Liver (tissue), 9 donors: ENCODE data around the gene TXNDC11. TPM values are rescaled to one million over a fixed set of nuclear protein-coding genes. Genes with fewer than 3 reads are reported as not detected.

Experiments used
- DNase-seq: peaks from one replicate; pipeline ENCODE4 v3.0.0-alpha.2; 2017; ENCODE audit warnings: low spot score
- H3K27ac ChIP-seq, 2 donors: one replicate each; pipeline ENCODE4 v1.7.0; 2013; ENCODE audit warnings: inconsistent platforms in 2 of 2, low read length in 2 of 2, control low read depth in 1 of 2, low read depth in 1 of 2, mild to moderate bottlenecking in 1 of 2
- H3K27me3 ChIP-seq, 4 donors: one replicate each; pipeline versions ENCODE4 v1.6.1 to v1.7.0; 2013; ENCODE audit warnings: low read length in 3 of 4, inconsistent platforms in 1 of 4, mild to moderate bottlenecking in 1 of 4, moderate library complexity in 1 of 4; ENCODE audit not compliant: control insufficient read depth in 4 of 4, insufficient read depth in 4 of 4
- H3K36me3 ChIP-seq, 4 donors: one replicate each; pipeline versions ENCODE4 v1.6.1 to v1.7.0; 2013; ENCODE audit warnings: low read length in 3 of 4, mild to moderate bottlenecking in 3 of 4, low read depth in 1 of 4, moderate library complexity in 1 of 4; ENCODE audit not compliant: control insufficient read depth in 4 of 4, insufficient read depth in 3 of 4
- H3K4me1 ChIP-seq, 4 donors: one replicate each; pipeline versions ENCODE4 v1.6.1 to v1.7.0; 2013; ENCODE audit warnings: low read length in 3 of 4, mild to moderate bottlenecking in 3 of 4, moderate library complexity in 1 of 4; ENCODE audit not compliant: control insufficient read depth in 4 of 4, insufficient read depth in 4 of 4
- H3K4me3 ChIP-seq, 3 donors: one replicate each; pipeline versions ENCODE4 v1.6.1 to v1.7.0; 2013; ENCODE audit warnings: low read length in 3 of 3, control low read depth in 1 of 3, low read depth in 1 of 3, mild to moderate bottlenecking in 1 of 3
- H3K9ac ChIP-seq, 2 donors: one replicate each; pipeline ENCODE4 v1.7.0; 2013; ENCODE audit warnings: low read length in 2 of 2, mild to moderate bottlenecking in 2 of 2, moderate library complexity in 2 of 2, control low read depth in 1 of 2, low read depth in 1 of 2
- H3K9me3 ChIP-seq, 4 donors: one replicate each; pipeline versions ENCODE4 v1.6.1 to v1.7.0; 2013; ENCODE audit warnings: low read length in 3 of 4; ENCODE audit not compliant: control insufficient read depth in 4 of 4
- ATF3 ChIP-seq: IDR thresholded peaks from 2 replicates; pipeline ENCODE4 v1.6.1; 2016; ENCODE audit warnings: antibody characterized with exemption
- CTCF ChIP-seq: fragments of 150-350 bp; IDR thresholded peaks from 2 replicates; pipeline ENCODE4 v1.5.1; 2017; ENCODE audit warnings: improper control_type of control experiment, low read depth, low read length; ENCODE audit not compliant: missing input control
- EGR1 ChIP-seq, 2 donors: IDR thresholded peaks; 2 replicates each; pipeline ENCODE4 v1.6.1; 2016 to 2018; ENCODE audit warnings: antibody characterized with exemption in 2 of 2, low read depth in 2 of 2
- FOXA1 ChIP-seq: IDR thresholded peaks from 2 replicates; pipeline ENCODE4 v1.6.1; 2016; ENCODE audit warnings: antibody characterized with exemption
- FOXA2 ChIP-seq: IDR thresholded peaks from 2 replicates; pipeline ENCODE4 v1.6.1; 2016; ENCODE audit warnings: antibody characterized with exemption
- GABPA ChIP-seq, 2 donors: IDR thresholded peaks in 1 of 2; conservative IDR thresholded peaks in 1 of 2; 2 replicates each; pipeline ENCODE4 v1.6.1; 2016; ENCODE audit warnings: antibody characterized with exemption in 2 of 2, mild to moderate bottlenecking in 1 of 2, moderate library complexity in 1 of 2
- HNF4A ChIP-seq, 2 donors: conservative IDR thresholded peaks; 2 replicates each; pipeline ENCODE4 v1.6.1; 2016; ENCODE audit warnings: antibody characterized with exemption in 2 of 2, mild to moderate bottlenecking in 2 of 2
- HNF4G ChIP-seq: IDR thresholded peaks from 2 replicates; pipeline ENCODE4 v1.6.1; 2016; ENCODE audit warnings: antibody characterized with exemption
- JUND ChIP-seq, 2 donors: IDR thresholded peaks; 2 replicates each; pipeline ENCODE4 v1.6.1; 2016; ENCODE audit warnings: antibody characterized with exemption in 2 of 2
- NR2F2 ChIP-seq: IDR thresholded peaks from 2 replicates; pipeline ENCODE4 v1.6.1; 2016; ENCODE audit warnings: antibody characterized with exemption
- RAD21 ChIP-seq, 2 donors: IDR thresholded peaks; 2 replicates each; pipeline ENCODE4 v1.6.1; 2016; ENCODE audit warnings: antibody characterized with exemption in 2 of 2, mild to moderate bottlenecking in 2 of 2
- RXRA ChIP-seq, 2 donors: IDR thresholded peaks; 2 replicates each; pipeline ENCODE4 v1.6.1; 2017 to 2018; ENCODE audit warnings: antibody characterized with exemption in 2 of 2, mild to moderate bottlenecking in 1 of 2
- YY1 ChIP-seq: IDR thresholded peaks from 2 replicates; pipeline ENCODE4 v1.6.1; 2016; ENCODE audit warnings: antibody characterized with exemption, mild to moderate bottlenecking
- ZBTB33 ChIP-seq: IDR thresholded peaks from 2 replicates; pipeline ENCODE4 v1.6.1; 2016; ENCODE audit warnings: antibody characterized with exemption
- WGBS: extraction: QIAGEN DNeasy Blood & Tissue Kit; methylation state at CpG from one replicate; pipeline ENCODE4 v1.1.7; 2013; 5-methylcytosine and 5-hydroxymethylcytosine counted together
- polyA plus RNA-seq, 2 donors: library from polyadenylated mRNA; stranded (reverse) in 1 of 2; unstranded in 1 of 2; fragments of 200-250 nt in 1 of 2; fragments of >200 nt in 1 of 2; fragmentation: Nextera tagmentation in 1 of 2; extraction: Ambion mirVana in 1 of 2; gene quantifications; one replicate each; pipeline versions ENCODE4 v1.2.1 to v1.2.3, GENCODE V29; 2013 to 2015
- total RNA-seq, 2 donors: library from RNA; depleted of rRNA; stranded (reverse); fragments of >200 nt; gene quantifications; one replicate each; pipeline ENCODE4 v1.2.3, GENCODE V29; 2014
- TF ChIP-seq, protein P1 (sequence below): IDR thresholded peaks from 2 replicates; pipeline ENCODE4 v1.6.1; 2016; ENCODE audit warnings: antibody characterized with exemption, mild to moderate bottlenecking
- donor health status: healthy.
- donor health status: healthy.
- donor health status: healthy.
- donor health status: healthy.
- donor health status: healthy.

Gene TXNDC11
- total and polyA plus RNA-seq, 4 donors = 26.4 to 63.5 (median 48.5) TPM

- Histone ChIP-seq H3K9me3 (no peaks in the 10 kb centered on the region), H3K4me1 (peaks cover 3 to 17% (median 10%) of the 10 kb centered on the region in 4 donors), H3K36me3 (no peaks in the 10 kb centered on the region), H3K27me3 (no peaks in the 10 kb centered on the region), H3K4me3 (no peak overlapping the region), H3K27ac (no peak overlapping the region), H3K9ac (no peak overlapping the region)
- 56% methylated on average over 14 of the region's 14 CpGs for WGBS
- no peak for DNase-seq
- no peak for TF ChIP-seq JUND (IDR thresholded peaks at IDR 0.05)
These were observed 106.4 kb downstream of the TXNDC11 start for GRCh38 chr16:11636172-11636721.

DNA sequence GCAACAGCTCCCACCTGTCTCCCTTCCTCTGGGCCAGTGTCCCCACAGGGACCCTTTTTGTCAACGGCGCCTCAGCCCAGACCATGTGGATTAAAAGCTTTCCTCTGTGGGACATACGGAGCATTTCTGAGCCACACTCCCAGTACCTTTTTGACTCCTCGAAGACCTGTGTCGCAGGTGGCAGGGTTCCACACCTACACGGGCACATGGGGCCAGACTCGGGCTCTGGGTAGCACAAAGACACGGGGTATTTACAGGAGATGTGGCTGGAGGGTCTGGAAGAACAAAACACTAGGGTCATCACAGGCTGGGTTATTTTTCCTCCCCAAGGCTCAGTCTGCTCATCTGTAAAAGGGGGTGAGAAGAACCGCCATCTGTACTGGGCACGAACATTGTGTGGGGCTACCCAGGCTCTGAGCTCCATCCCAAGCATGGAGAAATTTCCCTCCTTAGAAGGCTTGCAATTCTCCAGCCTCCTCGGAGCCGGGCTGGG lies 106.9 kb downstream of the TXNDC11 start:
- no peak overlapping the region for H3K4me3 ChIP-seq
- no peak for TF ChIP-seq JUND (IDR thresholded peaks at IDR 0.05)
- TF ChIP-seq YY1 = no peak
- TF ChIP-seq ATF3 = no peak
- TF ChIP-seq RXRA (IDR thresholded peaks at IDR 0.05) = no peak
- no peak for TF ChIP-seq GABPA (IDR thresholded peaks at IDR 0.05 in 1 of 2, conservative IDR thresholded peaks at IDR 0.05 in 1 of 2)
- no peak for TF ChIP-seq ZBTB33
- H3K4me1 ChIP-seq = peaks cover 0 to 12% (median 7%) of the 10 kb centered on the region in 4 donors
- WGBS = 80% methylated on average over 12 of the region's 12 CpGs
- DNase-seq = no peak
- H3K36me3 ChIP-seq = no peaks in the 10 kb centered on the region
- H3K9me3 ChIP-seq = no peaks in the 10 kb centered on the region
- no peaks in the 10 kb centered on the region for H3K27me3 ChIP-seq
- H3K9ac ChIP-seq = no peak overlapping the region
- no peak overlapping the region for H3K27ac ChIP-seq

DNA sequence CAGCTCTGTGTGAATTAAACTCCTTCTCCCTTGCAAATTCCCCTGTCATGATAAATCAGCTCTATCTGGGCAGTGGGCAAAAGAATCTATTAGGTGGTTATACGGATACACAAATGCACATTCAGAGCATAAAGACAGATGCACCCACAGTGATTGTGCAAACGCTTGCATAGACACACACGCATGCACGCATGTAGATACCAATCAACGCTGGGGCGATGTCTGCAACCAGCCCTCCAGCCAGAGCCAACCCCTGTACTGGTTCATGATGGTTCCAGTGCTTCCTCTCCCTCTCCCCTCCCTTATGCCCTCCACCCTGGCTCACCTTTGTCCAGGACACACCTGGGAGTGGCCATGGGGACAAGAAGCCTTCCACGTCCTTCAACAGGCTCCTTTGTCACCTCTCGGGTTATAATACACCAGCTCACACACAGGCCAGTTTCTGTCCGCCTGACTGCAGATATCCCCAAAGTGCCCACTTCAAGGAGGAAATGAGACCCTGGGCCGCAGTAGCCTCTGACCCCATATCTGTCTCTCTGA lies 107.5 kb downstream of the TXNDC11 start:
- WGBS = 88% methylated on average over 10 of the region's 10 CpGs
- no peaks in the 10 kb centered on the region for H3K36me3 ChIP-seq
- no peak overlapping the region for H3K27ac ChIP-seq
- peaks cover 0 to 7% (median 4%) of the 10 kb centered on the region in 4 donors for H3K4me1 ChIP-seq
- DNase-seq = no peak
- H3K4me3 ChIP-seq = no peak overlapping the region
- no peaks in the 10 kb centered on the region for H3K9me3 ChIP-seq
- TF ChIP-seq FOXA1 (no peak), ZBTB33 (no peak), EGR1 (IDR thresholded peaks at IDR 0.05; ENCODE audit: low read depth in 2 of 2) (no peak), HNF4A (conservative IDR thresholded peaks at IDR 0.05) (no peak), RAD21 (IDR thresholded peaks at IDR 0.05) (no peak), HNF4G (no peak), JUND (IDR thresholded peaks at IDR 0.05) (no peak), GABPA (IDR thresholded peaks at IDR 0.05 in 1 of 2, conservative IDR thresholded peaks at IDR 0.05 in 1 of 2) (no peak), CTCF (no peak), NR2F2 (no peak), RXRA (IDR thresholded peaks at IDR 0.05) (no peak), YY1 (no peak), FOXA2 (no peak)
- TF ChIP-seq, protein P1, sequence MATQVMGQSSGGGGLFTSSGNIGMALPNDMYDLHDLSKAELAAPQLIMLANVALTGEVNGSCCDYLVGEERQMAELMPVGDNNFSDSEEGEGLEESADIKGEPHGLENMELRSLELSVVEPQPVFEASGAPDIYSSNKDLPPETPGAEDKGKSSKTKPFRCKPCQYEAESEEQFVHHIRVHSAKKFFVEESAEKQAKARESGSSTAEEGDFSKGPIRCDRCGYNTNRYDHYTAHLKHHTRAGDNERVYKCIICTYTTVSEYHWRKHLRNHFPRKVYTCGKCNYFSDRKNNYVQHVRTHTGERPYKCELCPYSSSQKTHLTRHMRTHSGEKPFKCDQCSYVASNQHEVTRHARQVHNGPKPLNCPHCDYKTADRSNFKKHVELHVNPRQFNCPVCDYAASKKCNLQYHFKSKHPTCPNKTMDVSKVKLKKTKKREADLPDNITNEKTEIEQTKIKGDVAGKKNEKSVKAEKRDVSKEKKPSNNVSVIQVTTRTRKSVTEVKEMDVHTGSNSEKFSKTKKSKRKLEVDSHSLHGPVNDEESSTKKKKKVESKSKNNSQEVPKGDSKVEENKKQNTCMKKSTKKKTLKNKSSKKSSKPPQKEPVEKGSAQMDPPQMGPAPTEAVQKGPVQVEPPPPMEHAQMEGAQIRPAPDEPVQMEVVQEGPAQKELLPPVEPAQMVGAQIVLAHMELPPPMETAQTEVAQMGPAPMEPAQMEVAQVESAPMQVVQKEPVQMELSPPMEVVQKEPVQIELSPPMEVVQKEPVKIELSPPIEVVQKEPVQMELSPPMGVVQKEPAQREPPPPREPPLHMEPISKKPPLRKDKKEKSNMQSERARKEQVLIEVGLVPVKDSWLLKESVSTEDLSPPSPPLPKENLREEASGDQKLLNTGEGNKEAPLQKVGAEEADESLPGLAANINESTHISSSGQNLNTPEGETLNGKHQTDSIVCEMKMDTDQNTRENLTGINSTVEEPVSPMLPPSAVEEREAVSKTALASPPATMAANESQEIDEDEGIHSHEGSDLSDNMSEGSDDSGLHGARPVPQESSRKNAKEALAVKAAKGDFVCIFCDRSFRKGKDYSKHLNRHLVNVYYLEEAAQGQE = no peak
- H3K9ac ChIP-seq = no peak overlapping the region
- H3K27me3 ChIP-seq = no peaks in the 10 kb centered on the region
